Stimulated activated CD8-positive, alpha-beta memory T cell treated with anti-CD3 and anti-CD28 coated beads, Interleukin-7, amount 100 ng/mL, for 24 hours (primary cell): ENCODE results near the gene LHFPL2.

ENCODE experiments used
- DNase-seq: peaks from one replicate; pipeline ENCODE4 v3.0.0-alpha.2; 2020; ENCODE audit warnings: low read depth

The LHFPL2 gene

GRCh38 chr5:78543916-78544315, 104.7 kb downstream of the LHFPL2 start:
- no peak for DNase-seq

- no peak for DNase-seq
Measured at GRCh38 chr5:78543292-78543691, 105.3 kb downstream of the LHFPL2 start.

GRCh38 chr5:78542321-78542840, 106.2 kb downstream of the LHFPL2 start:
- DNase-seq = no peak

DNA sequence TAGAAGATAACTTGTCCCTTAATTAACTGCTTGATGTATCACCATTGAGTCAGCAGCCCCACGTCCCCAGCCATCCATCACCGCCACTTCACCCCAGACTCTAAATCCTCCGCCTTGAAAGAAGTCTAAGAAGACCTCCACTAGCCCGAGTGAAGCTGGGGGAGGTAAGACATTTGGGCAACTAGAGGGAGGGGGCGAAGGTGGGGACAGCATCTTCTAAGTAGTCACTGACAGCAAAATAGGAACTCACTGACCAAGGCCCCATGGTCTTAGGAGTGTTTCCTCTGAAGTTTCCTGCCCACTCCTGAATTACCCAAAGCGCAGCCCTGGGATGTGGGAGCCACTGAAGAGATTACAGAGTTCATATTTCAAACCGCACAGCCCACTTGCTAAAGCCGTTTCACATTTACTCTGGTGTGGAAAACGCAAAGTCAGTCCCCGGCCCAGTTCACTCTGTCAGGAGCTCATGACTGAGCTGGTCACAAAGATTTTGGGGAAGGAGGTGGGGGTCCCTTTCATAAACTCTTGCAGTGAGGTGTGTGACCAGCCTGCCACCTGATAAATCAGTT, 107.4 kb downstream of the LHFPL2 start:
- no peak for DNase-seq

GRCh38 chr5:78540335-78541085, 108.1 kb downstream of the LHFPL2 start:
- no peak for DNase-seq

DNA sequence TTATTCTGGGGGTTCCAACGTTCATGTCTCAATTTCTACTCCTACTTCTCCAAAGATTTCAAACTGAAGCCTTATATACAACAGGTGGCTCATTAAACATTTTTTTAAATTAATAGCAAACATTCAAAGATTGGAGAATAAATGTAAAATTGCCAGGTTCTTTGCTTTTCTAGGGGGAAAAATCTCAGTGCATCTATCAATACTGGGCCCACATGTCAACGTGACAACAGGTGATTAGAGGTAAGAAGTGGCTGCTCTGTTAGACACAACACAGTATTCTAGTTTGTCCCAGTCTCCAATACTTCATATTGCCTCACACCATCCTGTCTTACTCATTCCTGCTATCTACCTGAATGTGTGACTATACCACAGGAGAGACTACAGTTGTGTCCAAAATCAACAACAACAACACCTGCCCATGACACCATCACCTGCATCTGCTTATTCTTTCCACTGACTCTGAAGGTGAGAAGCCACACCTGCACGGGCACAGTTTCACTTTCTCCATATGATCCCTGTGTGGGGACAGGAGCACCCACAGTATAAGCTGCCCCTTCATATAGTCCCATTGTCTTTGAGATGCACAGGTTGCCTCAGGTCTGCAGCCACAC, 110.2 kb downstream of the LHFPL2 start:
- DNase-seq = no peak

DNA sequence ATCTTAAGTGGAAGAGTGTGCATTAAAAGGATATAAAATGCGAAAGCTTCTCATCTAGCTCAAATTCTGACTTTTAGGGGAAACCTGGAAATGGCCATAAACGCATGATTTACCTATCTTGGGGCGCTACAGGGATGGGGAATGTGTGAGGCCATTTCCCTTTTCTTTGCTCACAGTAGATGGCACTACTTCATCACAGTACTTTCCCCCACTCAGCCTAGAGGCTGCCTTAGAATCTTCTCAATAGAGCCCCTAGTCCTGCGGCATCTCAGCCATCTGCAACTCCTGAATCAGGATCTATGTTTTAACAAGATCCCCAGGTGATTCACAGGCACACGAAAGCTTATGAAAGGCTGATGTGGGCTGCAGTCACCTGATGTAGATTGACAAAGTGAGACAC, 110.8 kb downstream of the LHFPL2 start:
- no peak for DNase-seq

DNA sequence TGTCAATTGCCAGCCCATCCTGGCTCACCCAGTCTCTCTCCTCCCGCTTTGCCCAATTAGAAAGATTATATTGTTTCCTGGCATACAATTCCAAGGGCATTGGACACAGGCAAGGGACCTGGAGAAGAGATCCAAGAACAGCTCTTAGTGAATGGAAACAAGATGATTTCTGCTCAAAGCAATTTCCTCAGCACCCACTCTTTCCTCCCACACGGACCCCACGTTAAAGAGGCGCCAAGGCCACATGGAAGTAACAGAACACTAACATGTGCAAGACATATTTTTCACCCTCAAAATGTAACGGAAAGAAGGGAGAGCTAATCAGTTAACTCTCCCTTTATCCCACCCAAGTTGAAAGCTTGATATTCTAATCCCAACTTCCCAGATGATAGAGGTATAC, 111.2 kb downstream of the LHFPL2 start:
- DNase-seq = no peak

DNA sequence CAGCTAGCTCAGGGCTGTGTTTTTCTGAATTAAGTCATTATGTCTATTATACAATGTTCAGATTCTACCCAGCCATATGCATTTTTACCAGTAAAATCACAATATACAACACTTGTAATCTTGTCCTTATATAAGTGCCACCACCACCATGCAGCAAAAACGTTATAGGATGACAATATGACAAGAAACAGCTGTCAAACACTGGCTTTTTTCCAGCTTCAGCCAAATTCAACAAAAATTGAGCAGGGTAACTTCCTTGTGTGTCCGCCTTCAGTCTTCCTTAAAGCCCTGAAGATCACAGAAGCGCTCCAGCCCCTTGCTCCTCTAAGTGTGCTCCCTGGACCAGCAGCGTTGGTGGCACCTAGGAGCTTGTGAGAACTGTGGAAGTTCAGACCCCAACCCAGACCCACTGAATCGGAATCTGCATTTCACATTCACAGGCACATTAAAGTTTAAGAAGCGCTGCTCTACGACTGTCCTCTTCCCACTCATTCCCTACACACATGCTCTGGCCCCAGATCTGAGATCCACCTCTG, 111.8 kb downstream of the LHFPL2 start:
- DNase-seq = no peak

- DNase-seq = no peak
Measured at GRCh38 chr5:78534905-78535200, 113.7 kb downstream of the LHFPL2 start.

DNA sequence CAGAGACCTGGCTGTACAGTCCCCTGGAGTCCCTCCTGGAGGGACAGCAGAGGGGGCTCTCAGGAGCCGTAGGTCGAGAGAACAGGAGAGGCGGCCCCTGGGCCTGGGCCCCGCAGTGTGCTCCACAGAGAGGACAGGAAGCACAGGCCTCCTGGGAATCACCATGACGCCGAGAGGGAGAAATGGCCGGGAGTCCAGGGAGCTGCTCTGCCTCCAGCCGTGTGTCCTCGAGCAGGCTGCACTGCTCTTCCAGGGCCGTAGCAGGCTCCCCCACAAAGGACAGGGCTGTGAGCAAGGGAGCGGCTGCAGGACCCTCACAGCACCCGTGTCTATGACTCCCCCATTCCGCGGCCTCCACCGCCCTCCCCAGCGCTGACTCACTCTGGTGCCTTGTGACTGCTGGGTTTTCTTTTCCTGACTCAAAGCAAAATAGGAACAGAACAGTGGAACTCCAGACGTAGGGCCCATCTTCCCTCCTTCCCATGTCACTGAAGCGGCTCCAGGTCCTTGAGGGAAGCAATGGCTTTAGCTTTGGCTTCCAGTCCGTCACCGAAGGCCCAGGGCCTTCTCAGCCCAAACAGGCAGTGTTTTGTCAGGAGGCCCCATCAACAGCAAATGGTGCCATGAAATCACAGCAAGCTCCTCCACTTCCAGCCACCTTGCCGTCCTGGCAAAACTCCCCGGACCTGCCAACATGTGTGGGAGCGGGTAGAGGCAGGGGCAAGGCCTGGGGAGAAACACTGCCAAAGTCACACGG, 114.2 kb downstream of the LHFPL2 start:
- DNase-seq = no peak

- no peak for DNase-seq
Measured at GRCh38 chr5:78533356-78533755, 115.2 kb downstream of the LHFPL2 start.

GRCh38 chr5:78530342-78531096, 118.1 kb downstream of the LHFPL2 start:
- DNase-seq = no peak

GRCh38 chr5:78527925-78528324, 120.6 kb downstream of the LHFPL2 start:
- DNase-seq = no peak

- DNase-seq = no peak
Measured at GRCh38 chr5:78527054-78527859, 121.3 kb downstream of the LHFPL2 start.

DNA sequence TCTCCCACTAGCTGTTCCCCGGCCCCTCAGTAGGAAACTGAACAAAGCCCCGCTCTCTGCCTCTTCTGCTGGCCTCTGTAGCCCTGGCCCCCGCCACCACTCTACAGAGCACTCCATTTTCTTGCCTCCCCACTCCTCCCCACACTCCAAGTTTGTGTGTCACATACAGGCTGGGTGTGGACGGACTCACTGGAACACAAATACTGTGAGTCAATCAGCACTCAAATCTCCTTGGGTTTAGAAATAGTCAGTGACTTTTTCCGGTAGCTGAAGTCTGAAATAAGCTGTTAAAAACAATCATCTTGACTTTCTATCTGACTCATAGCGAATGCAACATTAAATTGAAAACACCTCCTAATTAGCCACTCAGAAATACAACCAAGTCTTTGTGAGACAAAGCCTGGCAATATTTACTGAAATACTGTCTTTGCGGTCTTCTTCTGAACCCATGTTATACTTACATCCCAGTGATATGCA, 122.5 kb downstream of the LHFPL2 start:
- no peak for DNase-seq

GRCh38 chr5:78523314-78524193, 125.0 kb downstream of the LHFPL2 start:
- no peak for DNase-seq

DNA sequence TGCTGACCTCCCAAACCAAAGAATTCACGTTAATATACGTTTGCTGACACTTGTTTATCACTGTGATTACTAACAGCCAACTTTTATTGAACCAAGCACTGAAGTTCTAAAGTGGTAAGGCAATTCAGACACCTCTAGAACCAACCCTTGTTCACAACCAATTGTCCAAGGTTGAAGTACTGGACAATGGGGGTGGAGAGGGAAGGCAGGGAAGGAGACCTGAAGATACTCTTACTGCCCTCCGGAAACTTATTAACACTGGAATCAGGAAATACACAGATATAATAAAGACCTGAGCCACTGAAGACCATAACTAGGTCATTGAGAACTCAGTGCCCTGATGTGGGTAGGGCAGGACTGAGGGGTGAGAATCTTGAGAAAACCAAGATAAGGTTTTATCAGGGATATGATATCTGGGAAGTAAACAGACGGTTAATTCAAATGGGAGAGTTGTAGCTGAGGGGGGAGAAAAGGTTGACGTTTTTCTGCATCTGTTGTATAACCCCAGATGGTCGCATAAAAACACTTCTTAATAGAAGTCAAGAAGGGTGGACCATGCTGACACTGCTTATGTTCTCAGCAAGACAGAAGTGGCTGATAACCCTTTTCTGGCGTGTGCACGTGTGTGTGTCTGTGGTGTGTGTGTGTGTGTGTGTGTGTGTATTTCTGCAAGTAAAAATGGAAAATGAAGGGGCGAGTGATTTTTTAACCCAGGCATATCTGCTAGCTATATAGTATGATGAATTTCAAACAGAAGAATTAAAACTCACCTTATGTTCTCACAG, 125.9 kb downstream of the LHFPL2 start:
- no peak for DNase-seq

GRCh38 chr5:78521455-78521854, 127.1 kb downstream of the LHFPL2 start:
- DNase-seq = no peak
